HepG2 (cell line): ENCODE results near the gene ZFPM1.

Source experiments
- ATF3 ChIP-seq: sonication (generic); formaldehyde crosslinking; IDR thresholded peaks from 2 replicates; pipeline ENCODE4 v1.4.0; 2020; ENCODE audit warnings: missing genetic modification reagents
- CTCF ChIP-seq: sonication (generic); formaldehyde crosslinking; IDR thresholded peaks from 2 replicates; pipeline ENCODE4 v1.5.0; 2020; ENCODE audit warnings: mild to moderate bottlenecking, missing genetic modification reagents, moderate library complexity
- PHF20 ChIP-seq: sonication (generic); formaldehyde crosslinking; IDR thresholded peaks from 2 replicates; pipeline ENCODE4 v1.5.0; 2020; ENCODE audit warnings: mild to moderate bottlenecking, missing genetic modification reagents
- POLR2AphosphoS5 ChIP-seq: IDR thresholded peaks from 2 replicates; pipeline ENCODE4 v1.6.1; 2012; ENCODE audit warnings: low read depth, low read length
- ZBTB42 ChIP-seq: sonication (generic); formaldehyde crosslinking; IDR thresholded peaks from 2 replicates; pipeline ENCODE4 v1.5.0; 2020; ENCODE audit warnings: mild to moderate bottlenecking, missing genetic modification reagents
- ZNF709 ChIP-seq: sonication (generic); formaldehyde crosslinking; IDR thresholded peaks from 2 replicates; pipeline ENCODE4 v1.5.0; 2020; ENCODE audit warnings: mild to moderate bottlenecking, missing genetic modification reagents

- TF ChIP-seq POLR2AphosphoS5 (no peak), CTCF (CRISPR knock-in tag) (no peak), PHF20 (CRISPR knock-in tag) (no peak), ATF3 (CRISPR knock-in tag) (no peak), ZBTB42 (CRISPR knock-in tag) (no peak), ZNF709 (CRISPR knock-in tag) (no peak)
Observed at GRCh38 chr16:88543230-88543813, 90.2 kb downstream of the ZFPM1 start.
